Germinal center (tissue), 1 donor: Measurements from ENCODE around the gene HEBP1.

Experiments
- DNase-seq: peaks from one replicate; pipeline ENCODE4 v3.0.0; 2012; ENCODE audit warnings: mixed read lengths, low spot score

Gene HEBP1

GRCh38 chr12:13023811-13024530 is 23.9 kb upstream of the HEBP1 start:
- DNase-seq: no peak

DNA sequence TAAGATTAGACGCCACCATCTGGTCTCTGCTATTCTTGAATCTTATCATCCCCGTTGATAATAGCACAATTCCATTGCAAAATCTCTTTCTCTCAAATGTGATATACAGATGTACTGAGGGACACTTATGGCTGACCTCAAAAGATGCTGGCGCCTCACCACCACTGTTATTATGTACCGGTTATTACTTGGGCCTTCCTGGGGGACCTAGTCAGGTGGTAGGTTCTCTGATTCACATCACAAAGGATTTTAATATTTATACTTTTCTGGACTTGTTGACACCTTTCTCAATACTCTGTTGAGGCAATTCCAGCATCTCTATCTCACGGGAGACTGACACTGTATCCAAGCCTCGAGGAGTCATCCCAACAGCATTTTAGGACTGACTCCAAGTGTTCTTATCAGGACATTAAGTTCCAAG is 22.8 kb upstream of the HEBP1 start:
- DNase-seq: no peak

DNA sequence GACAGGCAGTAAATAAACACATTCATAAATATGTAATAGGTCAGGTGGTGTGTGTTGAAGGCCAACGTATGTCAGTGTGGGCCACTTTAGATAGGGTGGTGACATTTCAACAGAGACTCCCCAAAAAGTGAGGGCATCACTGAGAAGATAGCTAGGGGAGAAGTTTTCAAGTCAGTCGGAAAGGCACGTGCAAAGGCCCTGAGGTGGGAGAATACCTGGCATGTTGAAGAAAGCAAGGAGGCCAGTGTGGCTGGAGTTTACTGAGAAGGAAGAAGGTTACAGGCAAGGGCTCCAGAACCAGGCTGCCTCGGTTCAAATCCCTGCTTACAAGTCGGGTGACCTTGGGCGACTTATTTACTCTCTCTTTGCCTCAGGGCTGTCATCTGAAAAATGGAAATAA is 11.0 kb upstream of the HEBP1 start:
- no peak for DNase-seq

DNA sequence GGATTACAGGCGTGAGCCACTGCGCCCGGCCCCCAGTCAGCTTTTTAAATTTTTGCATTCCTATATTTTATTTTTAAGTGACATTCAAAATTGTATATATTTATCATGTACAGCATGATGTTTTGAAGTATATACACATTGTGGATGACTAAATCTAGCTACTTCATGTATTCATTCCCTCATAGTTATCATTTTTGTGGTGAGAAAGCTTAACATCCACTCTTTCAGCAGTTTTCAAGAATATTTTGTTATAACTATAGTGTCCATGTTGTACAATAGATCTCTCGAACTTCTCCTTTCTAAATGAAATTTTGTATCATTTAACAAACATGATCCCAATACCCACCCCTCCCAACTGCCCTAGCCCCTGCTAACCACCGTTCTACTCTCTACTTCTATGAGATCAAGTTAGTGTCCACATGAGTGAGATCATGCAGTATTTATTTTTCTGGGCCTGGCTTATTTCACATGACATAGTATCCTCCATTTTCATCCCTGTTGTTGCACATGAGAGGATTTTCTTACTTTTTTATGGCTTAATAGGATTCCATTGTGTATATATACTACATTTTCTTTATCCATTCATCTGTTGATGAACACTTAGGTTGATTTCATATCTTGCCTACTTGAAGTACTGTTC is 8.8 kb upstream of the HEBP1 start:
- DNase-seq: no peak

GRCh38 chr12:13007496-13008233 is 7.6 kb upstream of the HEBP1 start:
- DNase-seq: no peak

- no peak for DNase-seq
These were observed 5.6 kb upstream of the HEBP1 start for GRCh38 chr12:13005649-13006048.

- no peak for DNase-seq
These were observed 4.9 kb upstream of the HEBP1 start for GRCh38 chr12:13004986-13005385.

GRCh38 chr12:13004361-13004760 is 4.3 kb upstream of the HEBP1 start:
- DNase-seq: no peak

GRCh38 chr12:13002301-13003097 is 2.4 kb upstream of the HEBP1 start:
- DNase-seq: no peak

DNA sequence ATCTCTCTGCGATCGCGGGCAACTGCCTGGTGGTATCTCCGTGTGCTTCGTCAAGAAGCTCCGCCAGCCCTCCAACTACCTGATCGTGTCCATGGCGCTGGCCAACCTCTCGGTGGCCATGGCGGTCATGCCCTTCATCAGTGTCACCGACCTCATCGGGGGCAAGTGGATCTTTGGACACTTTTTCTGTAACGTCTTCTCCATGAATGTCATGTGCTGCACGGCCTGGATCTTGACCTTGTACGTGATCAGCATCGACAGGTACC is 1.6 kb upstream of the HEBP1 start:
- DNase-seq: no peak

- peak; percentile 72 for DNase-seq
These were observed 1.1 kb upstream of the HEBP1 start for GRCh38 chr12:13000925-13001774.

DNA sequence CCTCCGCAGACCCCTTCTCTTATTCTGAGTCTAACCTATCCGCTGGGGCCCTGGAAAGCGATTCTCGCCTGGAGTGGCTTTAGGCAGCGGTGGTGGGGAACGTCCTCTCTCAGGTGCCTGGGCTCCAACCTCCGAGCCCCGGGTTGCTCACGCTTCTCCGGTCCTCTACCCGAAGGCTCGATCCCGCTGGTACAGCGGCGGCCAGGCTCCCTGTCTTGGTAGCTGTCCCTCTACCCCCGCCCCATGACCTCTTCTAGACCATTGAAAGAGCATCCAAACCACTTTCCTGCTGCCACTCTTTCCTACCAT is 505 bp upstream of the HEBP1 start:
- peak; percentile 33 for DNase-seq

GRCh38 chr12:12999271-12999958 is 650 bp downstream of the HEBP1 start:
- DNase-seq: no peak

DNA sequence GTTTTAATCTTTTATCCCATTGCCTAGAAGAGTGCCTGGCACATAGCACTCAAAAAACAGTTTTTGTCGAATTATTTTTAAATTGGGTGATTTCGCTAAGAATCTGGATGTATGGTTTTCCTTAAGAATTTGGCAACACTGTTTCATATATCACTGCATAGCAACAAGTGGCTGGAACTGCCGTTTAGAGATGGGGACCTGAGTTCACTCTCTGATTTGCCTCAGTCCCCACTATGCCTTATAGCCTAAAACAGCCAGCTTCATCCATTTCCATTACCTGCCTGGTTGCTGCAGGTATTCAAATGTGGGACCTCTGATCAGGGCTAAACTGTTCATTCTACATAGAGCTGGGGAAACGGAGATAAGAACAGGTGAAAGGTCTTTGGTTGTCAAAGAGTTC is 1.8 kb downstream of the HEBP1 start:
- DNase-seq: no peak

DNA sequence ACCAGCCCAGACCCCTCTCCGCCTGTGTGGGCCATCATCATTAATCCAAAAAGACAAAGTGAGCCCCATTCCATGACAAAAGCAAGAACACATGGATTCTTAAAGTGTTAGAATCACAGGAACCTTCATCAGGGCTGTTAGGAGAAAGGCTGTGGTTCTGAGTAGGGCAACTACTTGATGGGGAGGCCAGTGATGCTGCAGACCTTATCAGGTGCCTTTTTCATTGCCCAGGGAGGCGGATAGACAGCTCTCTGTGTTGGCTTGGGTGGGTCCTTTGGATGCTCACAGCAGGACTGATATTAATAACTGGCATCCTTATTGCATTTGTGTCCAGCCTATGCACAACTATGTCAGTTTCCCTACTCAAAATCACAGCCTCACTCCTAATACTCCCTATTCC is 2.3 kb downstream of the HEBP1 start:
- DNase-seq: no peak

DNA sequence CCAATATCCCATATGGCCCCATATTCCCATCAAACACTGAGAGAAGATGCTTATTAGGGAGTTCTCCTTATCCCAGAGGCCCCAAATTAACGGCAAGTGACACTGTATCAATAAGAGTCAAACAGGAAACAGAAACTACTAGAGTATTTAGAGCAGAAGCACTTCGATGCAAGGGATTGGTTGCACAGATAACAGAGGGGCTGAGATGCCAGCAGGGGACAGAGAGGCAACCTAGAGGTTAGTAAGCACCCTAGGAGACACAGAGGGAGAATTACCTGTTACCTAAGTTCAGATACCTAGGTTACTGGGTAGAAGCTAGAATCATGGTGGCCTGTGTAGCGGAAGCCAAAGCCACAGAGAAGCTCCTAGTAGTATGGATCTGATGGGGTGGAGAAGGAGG is 2.9 kb downstream of the HEBP1 start:
- no peak for DNase-seq

DNA sequence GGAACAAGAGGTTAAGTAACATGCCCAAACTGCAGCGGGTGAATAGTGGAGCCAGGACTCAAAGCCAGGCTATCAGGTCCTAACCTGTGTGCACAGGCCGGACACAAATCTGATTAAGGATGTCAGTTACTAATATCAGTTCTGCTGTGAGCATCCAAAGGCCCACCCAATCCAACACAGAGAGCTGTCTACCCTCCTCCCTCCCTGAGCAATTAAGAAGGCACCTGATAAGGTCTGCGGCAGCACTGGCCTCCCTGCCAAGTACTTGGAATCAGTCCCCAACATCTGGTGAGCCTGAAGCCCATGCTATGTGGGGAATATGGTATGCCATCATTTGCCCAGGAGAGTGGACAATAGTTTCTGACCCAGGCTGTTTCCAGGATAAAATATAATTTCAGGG is 3.9 kb downstream of the HEBP1 start:
- DNase-seq: no peak

- no peak for DNase-seq
These were observed 5.0 kb downstream of the HEBP1 start for GRCh38 chr12:12995088-12995487.

GRCh38 chr12:12993367-12993766 is 6.7 kb downstream of the HEBP1 start:
- no peak for DNase-seq

GRCh38 chr12:12992418-12993130 is 7.5 kb downstream of the HEBP1 start:
- DNase-seq: no peak
